Measurements from ENCODE around the gene PRR33.

Gene PRR33

DNA sequence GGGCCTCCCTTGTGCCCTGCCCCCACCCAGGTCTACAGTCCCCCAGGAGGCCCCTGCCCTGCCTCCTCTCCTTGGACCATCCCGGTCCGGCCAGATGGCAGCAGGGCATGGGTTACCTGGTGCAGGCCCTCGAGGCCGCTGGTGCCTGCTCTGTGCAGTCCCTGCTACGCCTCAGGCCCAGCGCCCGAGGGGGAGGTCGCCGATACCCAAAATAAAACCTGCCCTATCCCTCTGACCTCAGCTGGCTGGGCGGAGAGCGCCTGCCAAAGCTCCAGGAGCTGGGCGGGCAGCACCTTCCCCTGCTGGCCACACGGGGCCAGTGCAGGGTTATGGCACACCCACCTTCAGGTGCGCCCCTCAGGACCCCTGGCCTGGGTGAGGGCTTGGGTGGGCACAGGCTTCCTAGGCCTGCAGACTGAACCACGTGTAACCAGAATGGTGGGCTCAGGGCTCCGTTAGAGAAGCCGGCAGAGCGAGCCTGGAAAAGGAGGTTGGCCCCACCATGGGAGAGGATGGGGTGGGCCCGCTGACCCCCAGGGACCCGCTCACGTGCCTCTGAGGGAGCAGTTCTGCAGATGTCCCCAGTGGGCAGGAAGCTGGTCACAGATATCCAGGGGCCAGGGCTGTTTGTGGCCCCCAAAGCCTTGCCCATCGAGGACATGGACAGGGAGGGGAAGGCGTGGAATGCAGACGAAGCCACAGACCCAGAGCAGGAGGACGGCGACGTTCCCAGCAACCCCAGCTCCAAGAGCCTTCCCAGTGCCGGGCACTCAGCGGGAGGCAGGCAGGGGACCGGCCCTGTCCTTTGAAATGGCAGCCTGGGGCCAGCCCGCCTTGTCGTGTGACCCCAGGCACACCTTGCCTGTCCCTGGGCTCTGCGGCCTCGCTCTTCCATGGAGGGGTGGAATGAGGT, 26.1 kb upstream of the PRR33 start:
- Histone ChIP-seq H3K4me3 (ENCODE audit: low read depth, low read length) (no peak overlapping the region), H3K36me3 (no peaks in the 10 kb centered on the region), H3K27ac (no peak overlapping the region), H3K27me3 (ENCODE audit: insufficient read depth, low read depth, severe bottlenecking) (peaks cover 75% of the 10 kb centered on the region), H3K9me3 (ENCODE audit: severe bottlenecking) (no peaks in the 10 kb centered on the region)
- DNase-seq = no peak
- TF ChIP-seq, protein P1, sequence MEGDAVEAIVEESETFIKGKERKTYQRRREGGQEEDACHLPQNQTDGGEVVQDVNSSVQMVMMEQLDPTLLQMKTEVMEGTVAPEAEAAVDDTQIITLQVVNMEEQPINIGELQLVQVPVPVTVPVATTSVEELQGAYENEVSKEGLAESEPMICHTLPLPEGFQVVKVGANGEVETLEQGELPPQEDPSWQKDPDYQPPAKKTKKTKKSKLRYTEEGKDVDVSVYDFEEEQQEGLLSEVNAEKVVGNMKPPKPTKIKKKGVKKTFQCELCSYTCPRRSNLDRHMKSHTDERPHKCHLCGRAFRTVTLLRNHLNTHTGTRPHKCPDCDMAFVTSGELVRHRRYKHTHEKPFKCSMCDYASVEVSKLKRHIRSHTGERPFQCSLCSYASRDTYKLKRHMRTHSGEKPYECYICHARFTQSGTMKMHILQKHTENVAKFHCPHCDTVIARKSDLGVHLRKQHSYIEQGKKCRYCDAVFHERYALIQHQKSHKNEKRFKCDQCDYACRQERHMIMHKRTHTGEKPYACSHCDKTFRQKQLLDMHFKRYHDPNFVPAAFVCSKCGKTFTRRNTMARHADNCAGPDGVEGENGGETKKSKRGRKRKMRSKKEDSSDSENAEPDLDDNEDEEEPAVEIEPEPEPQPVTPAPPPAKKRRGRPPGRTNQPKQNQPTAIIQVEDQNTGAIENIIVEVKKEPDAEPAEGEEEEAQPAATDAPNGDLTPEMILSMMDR (IDR thresholded peaks at IDR 0.05; ENCODE audit: low read depth, low read length) = peak; percentile 64

DNA sequence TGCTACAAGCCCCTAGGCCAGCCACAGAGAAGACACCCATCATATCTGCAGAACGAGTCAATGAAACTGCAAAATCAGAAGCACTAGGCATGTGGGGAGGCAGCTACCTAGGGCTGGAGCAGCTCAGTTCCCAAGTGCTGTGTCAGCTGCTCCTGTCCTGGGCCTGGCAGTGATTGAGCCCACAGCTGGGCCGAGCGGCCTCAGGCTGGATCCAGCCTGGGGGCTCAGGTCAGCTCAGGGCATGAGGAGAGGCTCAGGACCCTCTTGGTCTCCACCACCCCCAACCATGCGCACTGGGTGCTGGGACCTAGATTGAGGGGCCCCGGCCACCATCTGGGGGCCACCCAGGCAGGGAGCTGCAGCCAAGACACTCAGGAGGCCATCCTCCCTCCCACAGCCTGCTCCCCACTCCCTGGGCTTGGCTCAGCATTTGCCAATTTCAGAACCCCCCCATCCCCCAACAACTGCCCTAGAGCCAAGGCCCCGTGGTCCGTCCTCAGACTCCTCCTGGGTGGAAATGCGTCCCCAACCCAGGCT, 25.4 kb upstream of the PRR33 start:
- Histone ChIP-seq H3K4me3 (ENCODE audit: low read depth, low read length) (no peak overlapping the region), H3K27me3 (ENCODE audit: insufficient read depth, low read depth, severe bottlenecking) (peaks cover 72% of the 10 kb centered on the region), H3K27ac (no peak overlapping the region), H3K36me3 (no peaks in the 10 kb centered on the region), H3K9me3 (ENCODE audit: severe bottlenecking) (no peaks in the 10 kb centered on the region)
- TF ChIP-seq, protein P1 (IDR thresholded peaks at IDR 0.05; ENCODE audit: low read depth, low read length) = no peak
- no peak for DNase-seq

DNA sequence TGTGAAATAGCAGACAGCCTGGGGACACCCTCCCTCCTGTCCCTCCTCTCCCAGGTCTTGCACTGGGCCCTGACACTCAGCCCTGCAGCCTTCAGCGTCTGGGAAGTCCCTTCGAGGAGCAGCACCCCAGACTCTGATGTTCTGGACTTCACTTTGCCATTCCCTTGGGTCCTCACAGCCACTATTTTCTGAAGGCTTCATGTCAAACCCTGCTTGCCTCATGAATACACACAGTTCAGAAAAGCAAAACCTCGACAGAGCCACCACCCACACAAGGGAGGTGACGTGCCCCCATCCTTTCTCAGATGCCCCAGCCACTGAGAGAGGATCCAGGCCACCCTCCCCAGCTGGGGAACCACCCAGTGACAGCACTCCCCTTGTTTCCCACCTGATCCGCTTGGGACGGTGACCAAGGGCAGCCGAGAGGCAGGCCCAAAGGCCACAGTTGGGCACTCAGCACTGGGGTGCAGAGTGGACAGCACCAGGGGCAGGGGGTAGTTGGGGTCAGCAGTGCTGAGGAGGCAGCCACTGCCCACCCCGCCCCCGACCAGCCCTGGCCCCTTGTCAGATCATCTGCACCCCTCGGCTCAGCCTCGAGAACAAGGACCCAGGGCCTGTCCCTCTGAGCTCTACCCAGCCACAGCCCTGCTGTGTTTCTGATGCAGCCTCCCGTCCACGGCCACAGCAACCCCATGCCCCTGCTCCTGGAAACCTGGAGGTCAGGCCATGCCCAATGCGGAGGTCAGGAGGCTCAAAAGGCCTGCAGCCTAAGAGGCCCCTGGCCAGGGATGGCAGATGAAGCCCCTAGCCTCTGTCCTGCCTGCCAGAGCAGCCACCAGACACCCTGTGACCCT, 24.7 kb upstream of the PRR33 start:
- H3K27me3 ChIP-seq (ENCODE audit: insufficient read depth, low read depth, severe bottlenecking) = peaks cover 67% of the 10 kb centered on the region
- TF ChIP-seq, protein P1 (IDR thresholded peaks at IDR 0.05; ENCODE audit: low read depth, low read length) = no peak
- H3K27ac ChIP-seq = no peak overlapping the region
- H3K9me3 ChIP-seq (ENCODE audit: severe bottlenecking) = no peaks in the 10 kb centered on the region
- DNase-seq = no peak
- H3K4me3 ChIP-seq (ENCODE audit: low read depth, low read length) = no peak overlapping the region
- no peaks in the 10 kb centered on the region for H3K36me3 ChIP-seq

DNA sequence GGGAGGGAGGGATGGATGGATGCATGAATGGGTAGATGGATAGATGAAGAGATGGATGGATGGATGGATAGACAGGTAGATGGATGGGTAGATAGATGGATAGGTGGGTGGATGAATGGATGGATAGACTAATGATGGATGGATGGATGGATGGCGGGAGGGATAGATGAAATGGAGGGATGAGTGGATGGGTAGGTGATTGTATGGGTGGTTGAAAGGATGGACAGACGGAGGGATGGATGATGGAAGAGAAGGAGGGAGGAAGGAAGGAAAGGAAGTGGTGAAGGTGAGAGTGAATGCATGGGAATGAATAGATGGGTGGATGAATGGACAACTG, 24.1 kb upstream of the PRR33 start:
- no peak overlapping the region for H3K27ac ChIP-seq
- TF ChIP-seq, protein P1 (IDR thresholded peaks at IDR 0.05; ENCODE audit: low read depth, low read length) = no peak
- H3K4me3 ChIP-seq (ENCODE audit: low read depth, low read length) = no peak overlapping the region
- no peaks in the 10 kb centered on the region for H3K9me3 ChIP-seq (ENCODE audit: severe bottlenecking)
- DNase-seq = no peak
- no peaks in the 10 kb centered on the region for H3K36me3 ChIP-seq
- H3K27me3 ChIP-seq (ENCODE audit: insufficient read depth, low read depth, severe bottlenecking) = peaks cover 66% of the 10 kb centered on the region

DNA sequence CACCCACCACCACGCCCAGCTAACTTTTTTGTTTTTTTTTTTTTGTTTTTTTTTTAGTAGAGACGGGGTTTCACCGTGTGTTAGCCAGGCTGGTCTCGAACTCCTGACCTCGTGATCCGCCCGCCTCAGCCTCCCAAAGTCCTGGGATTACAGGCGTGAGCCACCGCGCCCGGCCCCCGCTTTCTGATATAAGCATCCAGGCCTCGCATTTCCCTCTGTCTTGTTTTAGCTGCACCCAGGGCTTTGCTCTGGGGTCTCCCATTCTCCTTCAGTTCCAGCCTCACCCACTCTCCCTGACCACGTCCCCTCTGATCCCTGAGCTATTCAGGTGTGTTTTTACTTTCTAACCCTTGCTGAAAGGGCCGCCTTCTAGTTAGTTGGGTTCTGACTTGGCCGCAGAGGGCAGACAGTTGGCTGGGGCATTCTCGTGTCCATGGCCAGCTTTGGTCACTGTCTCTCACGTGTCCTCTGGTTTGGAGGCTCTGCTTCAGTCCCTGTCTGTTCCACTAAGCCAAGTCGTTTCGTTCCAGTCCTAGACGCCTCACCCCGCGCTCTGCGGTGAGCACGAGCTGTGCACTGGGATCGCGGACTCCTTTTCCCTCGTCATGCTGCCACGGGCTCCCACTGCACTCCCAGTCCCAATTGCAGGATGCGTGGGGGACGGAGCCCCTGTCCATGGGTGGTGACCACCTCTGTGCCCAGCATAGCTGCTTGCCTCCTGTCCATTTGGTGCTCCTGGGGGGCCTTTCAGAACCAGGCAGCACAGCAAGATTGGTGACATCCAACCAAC, 21.8 kb upstream of the PRR33 start:
- TF ChIP-seq, protein P1 (IDR thresholded peaks at IDR 0.05; ENCODE audit: low read depth, low read length) = no peak
- no peak overlapping the region for H3K27ac ChIP-seq
- DNase-seq = no peak

More for the DNA sequence above, 21.8 kb upstream of the PRR33 start:
- no peak overlapping the region for H3K4me3 ChIP-seq (ENCODE audit: low read depth, low read length)
- peaks cover 73% of the 10 kb centered on the region for H3K27me3 ChIP-seq (ENCODE audit: insufficient read depth, low read depth, severe bottlenecking)
- no peaks in the 10 kb centered on the region for H3K36me3 ChIP-seq
- no peaks in the 10 kb centered on the region for H3K9me3 ChIP-seq (ENCODE audit: severe bottlenecking)

Measured in WERI-Rb-1 (cell line).